ENCODE results near the gene IGLL1.

- TF ChIP-seq CTCF (IDR thresholded peaks at IDR 0.05; ENCODE audit: insufficient read depth, low read length) (no peak), REST (IDR thresholded peaks at IDR 0.05; ENCODE audit: insufficient replicate concordance, low read depth) (no peak)
These were observed 26.4 kb upstream of the IGLL1 start for GRCh38 chr22:23606204-23607131.
